GM18511 (cell line): ENCODE data around the gene MICU2.
A peak's percentile ranks its signal among the peaks of the same experiment; 100 is the strongest.
"Not testable (repeated sequence)": the region's sequence is repeated elsewhere in the genome, so short reads cannot be mapped to it uniquely, and the experiment has no call there.

Experiments used
- ATAC-seq: cut with Tn5 transposase; IDR thresholded peaks from one replicate; pipeline ENCODE4 v1.9.1; 2021; ENCODE audit warnings: mild to moderate bottlenecking, moderate library complexity; ENCODE audit not compliant: unreplicated experiment

MICU2 gene

GRCh38 chr13:21595546-21595822, 8.5 kb downstream of the MICU2 start:
- ATAC-seq = peak; percentile 63

GRCh38 chr13:21594715-21595545, 9.0 kb downstream of the MICU2 start:
- peak; percentile 57 for ATAC-seq

- not testable (repeated sequence) for ATAC-seq
Observed at GRCh38 chr13:21590665-21591456, 13.1 kb downstream of the MICU2 start.

GRCh38 chr13:21590231-21590630, 13.7 kb downstream of the MICU2 start:
- no peak for ATAC-seq

- not testable (repeated sequence) for ATAC-seq
Observed at GRCh38 chr13:21589510-21589909, 14.5 kb downstream of the MICU2 start.

- ATAC-seq = not testable (repeated sequence)
Observed at GRCh38 chr13:21588411-21588810, 15.6 kb downstream of the MICU2 start.

GRCh38 chr13:21584973-21585592, 18.9 kb downstream of the MICU2 start:
- no peak for ATAC-seq

- no peak for ATAC-seq
Observed at GRCh38 chr13:21583478-21583877, 20.5 kb downstream of the MICU2 start.

GRCh38 chr13:21580736-21581135, 23.2 kb downstream of the MICU2 start:
- ATAC-seq = no peak

GRCh38 chr13:21579754-21580316, 24.1 kb downstream of the MICU2 start:
- no peak for ATAC-seq

- ATAC-seq = no peak
Observed at GRCh38 chr13:21578748-21579147, 25.2 kb downstream of the MICU2 start.

- no peak for ATAC-seq
Observed at GRCh38 chr13:21576426-21576825, 27.5 kb downstream of the MICU2 start.

GRCh38 chr13:21573920-21574712, 29.9 kb downstream of the MICU2 start:
- no peak for ATAC-seq

GRCh38 chr13:21569686-21570085, 34.3 kb downstream of the MICU2 start:
- ATAC-seq = no peak

GRCh38 chr13:21568854-21569253, 35.1 kb downstream of the MICU2 start:
- peak; percentile 51 for ATAC-seq

GRCh38 chr13:21567714-21568113, 36.3 kb downstream of the MICU2 start:
- ATAC-seq = no peak

GRCh38 chr13:21557995-21558394, 46.0 kb downstream of the MICU2 start:
- no peak for ATAC-seq

- no peak for ATAC-seq
Observed at GRCh38 chr13:21556051-21556450, 47.9 kb downstream of the MICU2 start.

- ATAC-seq = not testable (repeated sequence)
Observed at GRCh38 chr13:21553261-21553660, 50.7 kb downstream of the MICU2 start.

- ATAC-seq = no peak
Observed at GRCh38 chr13:21550918-21551317, 53.1 kb downstream of the MICU2 start.

GRCh38 chr13:21549633-21550032, 54.3 kb downstream of the MICU2 start:
- no peak for ATAC-seq
